HPDE6-E6E7 (cell line): ENCODE data around the gene CORO7.

Source experiments
- DNase-seq: peaks from one replicate; pipeline ENCODE4 v3.0.0; 2011; ENCODE audit warnings: missing footprints; ENCODE audit errors: extremely low spot score

The CORO7 gene

DNA sequence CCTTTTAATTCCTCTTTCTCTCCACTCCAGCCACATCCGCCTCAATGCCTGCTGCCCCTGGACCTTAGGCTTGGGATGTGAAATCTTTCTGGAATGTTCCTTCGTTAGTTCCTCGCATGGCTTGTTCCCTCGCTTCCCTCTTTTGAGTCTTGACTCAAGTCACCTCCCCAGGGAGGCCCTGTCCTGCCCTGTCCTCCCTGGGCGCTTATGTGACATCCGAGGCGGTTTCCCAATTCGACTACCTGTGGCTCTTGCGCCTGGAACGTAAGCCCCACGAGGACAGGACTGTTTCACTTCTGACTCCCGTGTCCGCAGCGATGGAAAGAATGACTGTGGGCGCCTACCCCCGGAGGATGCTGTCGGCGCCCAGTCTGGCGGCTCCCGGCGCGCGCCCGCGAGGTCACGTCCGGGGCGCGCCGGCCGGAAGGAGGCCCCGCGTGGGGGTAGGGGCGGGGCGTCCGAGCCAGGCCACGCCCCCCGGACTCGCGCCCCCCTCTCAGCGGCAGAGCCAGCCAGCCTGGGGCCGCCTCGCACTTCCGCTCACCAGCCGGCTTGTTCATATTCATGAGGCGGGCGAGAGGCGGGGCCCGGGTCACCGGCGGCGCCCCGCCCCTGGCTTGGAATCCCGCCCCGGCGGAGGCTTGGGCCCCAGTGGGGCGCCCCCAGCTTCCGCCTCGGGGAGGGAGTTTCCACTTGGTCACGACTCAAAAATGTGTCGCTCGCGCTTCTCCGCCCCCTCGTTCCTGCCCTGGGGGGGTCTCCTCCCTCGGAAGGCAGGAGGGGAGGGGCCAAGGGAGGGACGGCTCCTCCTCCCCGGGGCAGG lies 109.0 kb downstream of the CORO7 start:
- peak; percentile 85 for DNase-seq

DNA sequence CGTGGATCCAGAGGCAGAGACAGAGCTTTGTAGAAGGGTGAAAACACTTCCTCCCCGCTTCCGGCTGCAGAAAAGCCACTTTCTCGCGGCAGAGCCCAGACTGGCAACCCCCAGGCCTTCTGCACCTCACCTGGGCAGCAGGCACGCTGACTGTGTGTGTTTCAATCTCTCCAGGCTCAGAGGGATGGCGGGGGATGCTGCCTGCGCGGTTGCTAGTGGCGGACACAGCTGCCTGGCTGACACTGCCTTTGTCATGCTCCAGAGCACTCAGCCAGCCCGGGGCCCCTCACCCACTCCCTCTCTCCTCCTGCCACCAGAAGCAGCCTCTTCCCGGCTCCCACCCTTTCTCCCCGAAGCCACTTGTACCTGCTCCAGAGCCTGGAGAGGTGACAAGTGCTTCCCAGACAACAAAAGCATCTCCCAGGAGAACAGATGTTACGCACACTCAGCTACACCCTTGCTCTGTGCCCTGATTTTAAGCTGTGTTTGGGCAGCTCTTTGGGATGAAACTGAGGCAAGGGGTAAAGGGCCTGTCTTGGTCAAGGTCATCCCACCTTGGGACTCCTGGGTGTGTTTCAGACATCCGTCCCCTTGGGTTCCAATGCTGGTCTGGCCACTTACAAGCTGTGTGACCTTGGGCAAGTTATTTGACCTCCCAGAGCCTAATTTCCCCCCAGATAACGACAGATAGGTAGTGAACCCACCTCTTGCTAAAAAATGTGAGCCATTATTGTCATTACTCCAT lies 109.8 kb downstream of the CORO7 start:
- no peak for DNase-seq
